ENCODE results near the gene RALB. TPM values are rescaled to one million over a fixed set of nuclear protein-coding genes. Genes with fewer than 3 reads are reported as not detected.
A peak's percentile ranks its signal among the peaks of the same experiment; 100 is the strongest.

Gene RALB
- total RNA-seq, 2 experiments from 2014 or later: 34.0 to 34.3 TPM

- no peaks in the 10 kb centered on the region for H3K27me3 Mint-ChIP-seq
- DNase-seq (no peak), ATAC-seq (peak; percentile 37)
- ChIA-PET CTCF (interaction anchor here (0.7 kb wide), 1 partner anchor 716 kb away, joined by 3 read pairs; no protein-coding TSS in a partner anchor), POLR2A (no interaction called here)
- no peak overlapping the region for H3K4me3 Mint-ChIP-seq
- intact Hi-C loops (cut with DNase I, micrococcal nuclease): no loop called here
- peaks cover 4% of the 10 kb centered on the region for H3K4me1 Mint-ChIP-seq
- H3K9me3 Mint-ChIP-seq (ENCODE audit: low read depth): no peaks in the 10 kb centered on the region
- H3K36me3 Mint-ChIP-seq (ENCODE audit: low read depth): no peaks in the 10 kb centered on the region
- no peak overlapping the region for H3K27ac Mint-ChIP-seq
Observed at GRCh38 chr2:120210270-120210693, 42.4 kb upstream of the RALB start.

- H3K9me3 Mint-ChIP-seq (ENCODE audit: low read depth): peaks cover 21% of the 10 kb centered on the region
- peaks cover 54% of the 10 kb centered on the region for H3K36me3 Mint-ChIP-seq (ENCODE audit: low read depth)
- intact Hi-C loops (cut with DNase I, micrococcal nuclease): no loop called here
- peaks cover 24% of the 10 kb centered on the region for H3K4me1 Mint-ChIP-seq
- ChIA-PET CTCF (interaction anchor here (0.8 to 0.9 kb wide), 3 partner anchors 10 to 95 kb away, joined by 3 to 4 read pairs (median 4); no protein-coding TSS in a partner anchor), POLR2A (no interaction called here)
- H3K27me3 Mint-ChIP-seq: no peaks in the 10 kb centered on the region
- no peak overlapping the region for H3K27ac Mint-ChIP-seq
- no peak overlapping the region for H3K4me3 Mint-ChIP-seq
- ATAC-seq (no peak), DNase-seq (no peak)
Observed at GRCh38 chr2:120218181-120218580, 34.5 kb upstream of the RALB start.

- Mint-ChIP-seq H3K27ac (no peak overlapping the region), H3K9me3 (ENCODE audit: low read depth) (peaks cover 21% of the 10 kb centered on the region), H3K27me3 (no peaks in the 10 kb centered on the region), H3K36me3 (ENCODE audit: low read depth) (peaks cover 54% of the 10 kb centered on the region), H3K4me3 (no peak overlapping the region), H3K4me1 (peaks cover 29% of the 10 kb centered on the region)
- no peak for DNase-seq
- intact Hi-C loops (cut with DNase I, micrococcal nuclease): no loop called here
- ATAC-seq: no peak
- CTCF ChIA-PET: interaction anchor here (0.9 to 1.2 kb wide), 3 partner anchors 45 to 94 kb away, joined by 3 to 4 read pairs (median 4); no protein-coding TSS in a partner anchor
- POLR2A ChIA-PET: no interaction called here
Observed at GRCh38 chr2:120219291-120219690, 33.4 kb upstream of the RALB start.

- ChIA-PET CTCF (interaction anchor here (0.9 to 1.2 kb wide), 3 partner anchors 45 to 93 kb away, joined by 3 to 4 read pairs (median 4); no protein-coding TSS in a partner anchor), POLR2A (no interaction called here)
- Mint-ChIP-seq H3K36me3 (ENCODE audit: low read depth) (peaks cover 54% of the 10 kb centered on the region), H3K27ac (no peak overlapping the region), H3K9me3 (ENCODE audit: low read depth) (peaks cover 21% of the 10 kb centered on the region), H3K27me3 (no peaks in the 10 kb centered on the region), H3K4me3 (no peak overlapping the region), H3K4me1 (peaks cover 32% of the 10 kb centered on the region)
- no peak for DNase-seq
- intact Hi-C loops (cut with DNase I, micrococcal nuclease): no loop called here
- no peak for ATAC-seq
Observed at GRCh38 chr2:120219766-120220165, 32.9 kb upstream of the RALB start.

- Mint-ChIP-seq H3K27ac (peak overlapping the region; percentile 19), H3K36me3 (ENCODE audit: low read depth) (peaks cover 54% of the 10 kb centered on the region)
Observed at GRCh38 chr2:120220756-120221155, 31.9 kb upstream of the RALB start.

GRCh38 chr2:120221616-120222015 lies 31.0 kb upstream of the RALB start:
- ATAC-seq (no peak), DNase-seq (peak; percentile 34)
- intact Hi-C loops (cut with DNase I, micrococcal nuclease): loop anchor here in 1 of 2 experiments (2.0 kb wide), 3 partner anchors 65 to 855 kb away; partner anchors contain the start of genes C2orf76, DBI and TMEM177
- H3K36me3 Mint-ChIP-seq (ENCODE audit: low read depth): peaks cover 50% of the 10 kb centered on the region
- H3K27ac Mint-ChIP-seq: peak overlapping the region; percentile 93
- peak overlapping the region; percentile 72 for H3K4me3 Mint-ChIP-seq
- ChIA-PET CTCF (interaction anchor here (1.0 to 4.0 kb wide), 3 partner anchors 45 to 85 kb away, joined by 3 to 14 read pairs (median 4); no protein-coding TSS in a partner anchor), POLR2A (no interaction called here)
- peaks cover 19% of the 10 kb centered on the region for H3K9me3 Mint-ChIP-seq (ENCODE audit: low read depth)
- H3K4me1 Mint-ChIP-seq: peaks cover 36% of the 10 kb centered on the region
- no peaks in the 10 kb centered on the region for H3K27me3 Mint-ChIP-seq

More at GRCh38 chr2:120220756-120221155, 31.9 kb upstream of the RALB start:
- no peaks in the 10 kb centered on the region for H3K27me3 Mint-ChIP-seq
- peaks cover 33% of the 10 kb centered on the region for H3K4me1 Mint-ChIP-seq
- peaks cover 21% of the 10 kb centered on the region for H3K9me3 Mint-ChIP-seq (ENCODE audit: low read depth)
- DNase-seq (no peak), ATAC-seq (no peak)
- ChIA-PET POLR2A (no interaction called here), CTCF (interaction anchor here (1.5 to 4.0 kb wide), 2 partner anchors 44 to 46 kb away, joined by 4 to 14 read pairs; no protein-coding TSS in a partner anchor)
- no peak overlapping the region for H3K4me3 Mint-ChIP-seq
- intact Hi-C loops (cut with DNase I, micrococcal nuclease): no loop called here

GRCh38 chr2:120222186-120223033 lies 30.2 kb upstream of the RALB start:
- H3K36me3 Mint-ChIP-seq (ENCODE audit: low read depth): peaks cover 48% of the 10 kb centered on the region
- peak overlapping the region; percentile 72 for H3K4me3 Mint-ChIP-seq
- intact Hi-C loops (cut with DNase I, micrococcal nuclease): loop anchor here (1.0 to 2.0 kb wide), 9 partner anchors 10 to 856 kb away; partner anchors contain the start of genes RALB (in 2 of the 2), C2orf76 (in 1 of the 2), DBI (in 1 of the 2) and PTPN4 (in 1 of the 2)

GRCh38 chr2:120223034-120223912 lies 29.4 kb upstream of the RALB start, which contains the start of gene TMEM185B:
TMEM185B (minus strand) TSS chr2:120223400; CDS start chr2:120222976, 424 bp downstream.
- ATAC-seq (peak; percentile 90), DNase-seq (peak; percentile 95)
- Mint-ChIP-seq H3K27ac (peak within 1 kb of the TSS; percentile 93), H3K9me3 (ENCODE audit: low read depth) (peaks cover 11% of the 10 kb centered on the region), H3K4me3 (peak within 1 kb of the TSS; percentile 76), H3K4me1 (peaks cover 50% of the 10 kb centered on the region), H3K27me3 (no peaks in the 10 kb centered on the region), H3K36me3 (ENCODE audit: low read depth) (peaks cover 44% of the 10 kb centered on the region)
- POLR2A ChIA-PET: interaction anchor here (0.9 to 1.0 kb wide), 3 partner anchors 9 to 46 kb away, joined by 4 to 14 read pairs (median 6); partner anchors contain the start of gene RALB
- intact Hi-C loops (cut with DNase I, micrococcal nuclease): loop anchor here (1.0 to 2.0 kb wide), 9 partner anchors 9 to 856 kb away; partner anchors contain the start of genes RALB (in 2 of the 2), C2orf76 (in 1 of the 2), DBI (in 1 of the 2) and PTPN4 (in 1 of the 2)
- CTCF ChIA-PET: interaction anchor here (1.0 to 4.0 kb wide), 2 partner anchors 47 to 490 kb away, joined by 3 to 14 read pairs; no protein-coding TSS in a partner anchor

More at GRCh38 chr2:120222186-120223033, 30.2 kb upstream of the RALB start:
- H3K9me3 Mint-ChIP-seq (ENCODE audit: low read depth): peaks cover 14% of the 10 kb centered on the region
- POLR2A ChIA-PET: interaction anchor here (0.9 to 1.0 kb wide), 3 partner anchors 10 to 46 kb away, joined by 4 to 14 read pairs (median 6); partner anchors contain the start of gene RALB
- ATAC-seq (no peak), DNase-seq (no peak)
- H3K27ac Mint-ChIP-seq: peak overlapping the region; percentile 93
- H3K27me3 Mint-ChIP-seq: no peaks in the 10 kb centered on the region
- CTCF ChIA-PET: interaction anchor here (1.0 to 4.0 kb wide), 4 partner anchors 46 to 489 kb away, joined by 3 to 14 read pairs (median 4); no protein-coding TSS in a partner anchor
- H3K4me1 Mint-ChIP-seq: peaks cover 44% of the 10 kb centered on the region

GRCh38 chr2:120224256-120224655 lies 28.4 kb upstream of the RALB start:
- intact Hi-C loops (cut with DNase I, micrococcal nuclease): no loop called here
- peak overlapping the region; percentile 51 for H3K27ac Mint-ChIP-seq
- ATAC-seq (no peak), DNase-seq (no peak)
- H3K36me3 Mint-ChIP-seq (ENCODE audit: low read depth): peaks cover 38% of the 10 kb centered on the region
- peaks cover 11% of the 10 kb centered on the region for H3K9me3 Mint-ChIP-seq (ENCODE audit: low read depth)
- CTCF ChIA-PET: no interaction called here
- POLR2A ChIA-PET: no interaction called here
- peak overlapping the region; percentile 76 for H3K4me3 Mint-ChIP-seq
- H3K27me3 Mint-ChIP-seq: no peaks in the 10 kb centered on the region
- H3K4me1 Mint-ChIP-seq: peaks cover 58% of the 10 kb centered on the region

- Mint-ChIP-seq H3K4me1 (peaks cover 63% of the 10 kb centered on the region), H3K9me3 (ENCODE audit: low read depth) (peaks cover 11% of the 10 kb centered on the region), H3K27me3 (no peaks in the 10 kb centered on the region), H3K36me3 (ENCODE audit: low read depth) (peaks cover 34% of the 10 kb centered on the region), H3K27ac (no peak overlapping the region), H3K4me3 (peak overlapping the region; percentile 9)
- intact Hi-C loops (cut with DNase I, micrococcal nuclease): no loop called here
- POLR2A ChIA-PET: interaction anchor here (0.7 kb wide), 1 partner anchor 469 kb away, joined by 5 read pairs; no protein-coding TSS in a partner anchor
- DNase-seq (no peak), ATAC-seq (no peak)
- CTCF ChIA-PET: interaction anchor here (0.5 kb wide), 1 partner anchor 451 kb away, joined by 3 read pairs; no protein-coding TSS in a partner anchor
Observed at GRCh38 chr2:120224735-120225548, 27.7 kb upstream of the RALB start.
